Measurements from ENCODE around the gene TRIO.

Gene TRIO

GRCh38 chr5:14451871-14452270 is 308.7 kb downstream of the TRIO start:
- TF ChIP-seq CTCF (IDR thresholded peaks at IDR 0.05): no peak
- H3K27ac ChIP-seq: no peak overlapping the region
- H3K4me1 ChIP-seq (ENCODE audit: control insufficient read depth in 1 of 2, insufficient read depth in 1 of 2, low read depth in 1 of 2, low read length in 1 of 2): no peaks in the 10 kb centered on the region
- H3K36me3 ChIP-seq: no peaks in the 10 kb centered on the region
- no peak overlapping the region for H3K4me3 ChIP-seq (ENCODE audit: low read depth in 1 of 2, low read length in 1 of 2)
- H3K27me3 ChIP-seq: no peaks in the 10 kb centered on the region
- no peaks in the 10 kb centered on the region for H3K9me3 ChIP-seq

- Histone ChIP-seq H3K27ac (no peak overlapping the region), H3K4me3 (ENCODE audit: low read depth in 1 of 2, low read length in 1 of 2) (no peak overlapping the region), H3K36me3 (no peaks in the 10 kb centered on the region), H3K9me3 (no peaks in the 10 kb centered on the region), H3K27me3 (no peaks in the 10 kb centered on the region), H3K4me1 (ENCODE audit: control insufficient read depth in 1 of 2, insufficient read depth in 1 of 2, low read depth in 1 of 2, low read length in 1 of 2) (no peaks in the 10 kb centered on the region)
- TF ChIP-seq CTCF (IDR thresholded peaks at IDR 0.05): no peak
Observed at GRCh38 chr5:14452685-14453454, 309.7 kb downstream of the TRIO start.

GRCh38 chr5:14453481-14453880 is 310.3 kb downstream of the TRIO start:
- no peaks in the 10 kb centered on the region for H3K36me3 ChIP-seq
- H3K4me1 ChIP-seq (ENCODE audit: control insufficient read depth in 1 of 2, insufficient read depth in 1 of 2, low read depth in 1 of 2, low read length in 1 of 2): no peaks in the 10 kb centered on the region
- no peak overlapping the region for H3K27ac ChIP-seq
- H3K27me3 ChIP-seq: no peaks in the 10 kb centered on the region
- no peak for TF ChIP-seq CTCF (IDR thresholded peaks at IDR 0.05)
- H3K9me3 ChIP-seq: no peaks in the 10 kb centered on the region
- H3K4me3 ChIP-seq (ENCODE audit: low read depth in 1 of 2, low read length in 1 of 2): no peak overlapping the region

- Histone ChIP-seq H3K4me1 (ENCODE audit: control insufficient read depth in 1 of 2, insufficient read depth in 1 of 2, low read depth in 1 of 2, low read length in 1 of 2) (no peaks in the 10 kb centered on the region), H3K36me3 (no peaks in the 10 kb centered on the region), H3K27ac (no peak overlapping the region), H3K9me3 (no peaks in the 10 kb centered on the region), H3K27me3 (no peaks in the 10 kb centered on the region), H3K4me3 (ENCODE audit: low read depth in 1 of 2, low read length in 1 of 2) (no peak overlapping the region)
- TF ChIP-seq CTCF (IDR thresholded peaks at IDR 0.05): no peak
Observed at GRCh38 chr5:14455814-14456321, 312.7 kb downstream of the TRIO start.

GRCh38 chr5:14457476-14457875 is 314.3 kb downstream of the TRIO start:
- no peaks in the 10 kb centered on the region for H3K36me3 ChIP-seq
- no peaks in the 10 kb centered on the region for H3K9me3 ChIP-seq
- H3K27ac ChIP-seq: no peak overlapping the region
- H3K4me1 ChIP-seq (ENCODE audit: control insufficient read depth in 1 of 2, insufficient read depth in 1 of 2, low read depth in 1 of 2, low read length in 1 of 2): no peaks in the 10 kb centered on the region
- no peak for TF ChIP-seq CTCF (IDR thresholded peaks at IDR 0.05)
- H3K27me3 ChIP-seq: no peaks in the 10 kb centered on the region
- H3K4me3 ChIP-seq (ENCODE audit: low read depth in 1 of 2, low read length in 1 of 2): no peak overlapping the region

Data from neutrophil (primary cell).